H1 (cell line): ENCODE data around the gene TMEM232. TPM values are rescaled to one million over a fixed set of nuclear protein-coding genes. Genes with fewer than 3 reads are reported as not detected.

Experiments
- CHD7 ChIP-seq: fragments of 300-600 bp; sonication (generic); IDR thresholded peaks from 2 replicates; pipeline ENCODE4 v1.7.1; 2012; ENCODE audit warnings: low read length, moderate library complexity, mild to moderate bottlenecking, inconsistent platforms; ENCODE audit not compliant: insufficient replicate concordance
- RAD21 ChIP-seq, 2 experiments: IDR thresholded peaks in 1 of 2; conservative IDR thresholded peaks in 1 of 2; 2 replicates each; pipeline ENCODE4 v1.6.1; 2011; ENCODE audit warnings: low read depth in 2 of 2, low read length in 2 of 2, improper control_type of control experiment in 1 of 2, inconsistent platforms in 1 of 2, mild to moderate bottlenecking in 1 of 2, moderate library complexity in 1 of 2
- YY1 ChIP-seq: IDR thresholded peaks from 2 replicates; pipeline ENCODE4 v1.6.1; 2011; ENCODE audit warnings: low read depth, mild to moderate bottlenecking, low read length
- polyA plus RNA-seq, 7 experiments: library from polyadenylated mRNA; depleted of rRNA in 3 of 7; stranded (reverse) in 5 of 7; unstranded in 2 of 7; fragments of >200 nt in 5 of 7; fragments of 200-250 nt in 2 of 7; gene quantifications; 1 replicate in 5 of 7; 2 replicates in 1 of 7; 4 replicates in 1 of 7; pipeline versions ENCODE4 v1.2.1 to v1.2.3, GENCODE V29; 2011 to 2013; ENCODE audit warnings: missing spikeins in 2 of 7, mixed read lengths in 2 of 7
- total RNA-seq: library from RNA; stranded (reverse); fragmentation: NEBNext Ultra II Directional; extraction: Animal tissue kit (Norgen Biotek cat#: 25700); gene quantifications from 2 replicates; pipeline ENCODE4 v1.2.1, GENCODE V29; 2021

TMEM232 gene
- total and polyA plus RNA-seq, 2 of the 8 experiments (the other 6 are each of a cell fraction or from before 2014, with no cell fraction given) = 0.38 to 1.3 TPM

- TF ChIP-seq CHD7 = no peak
- no peak for TF ChIP-seq YY1
- no peak for TF ChIP-seq RAD21 (IDR thresholded peaks at IDR 0.05 in 1 of 2, conservative IDR thresholded peaks at IDR 0.05 in 1 of 2; ENCODE audit: low read depth in 2 of 2, low read length in 2 of 2)
Observed at GRCh38 chr5:110507972-110508371, 218.5 kb downstream of the TMEM232 start (continued).
